HepG2 (cell line): ENCODE data around the gene PLCG1. TPM values are rescaled to one million over a fixed set of nuclear protein-coding genes. Genes with fewer than 3 reads are reported as not detected.
A peak's percentile ranks its signal among the peaks of the same experiment; 100 is the strongest.

Source experiments
- EEA1 ChIP-seq: sonication (generic); formaldehyde crosslinking; IDR thresholded peaks from 2 replicates; pipeline ENCODE4 v1.5.1; 2020; ENCODE audit warnings: mild to moderate bottlenecking, missing genetic modification reagents, borderline replicate concordance
- HMG20A ChIP-seq: IDR thresholded peaks from 2 replicates; pipeline ENCODE4 v1.6.1; 2016; ENCODE audit warnings: borderline replicate concordance
- JUNB ChIP-seq: sonication (generic); formaldehyde crosslinking; IDR thresholded peaks from 2 replicates; pipeline ENCODE4 v1.8.0; 2022; ENCODE audit warnings: missing genetic modification reagents, mild to moderate bottlenecking, borderline replicate concordance
- KLF16 ChIP-seq, 2 experiments: sonication (generic) in 1 of 2; formaldehyde crosslinking in 1 of 2; IDR thresholded peaks; 2 replicates each; pipeline versions ENCODE4 v1.6.1 to v1.8.0; 2016 to 2023; ENCODE audit warnings: missing genetic modification reagents in 2 of 2, missing compliant biosample characterization in 1 of 2
- NFIC ChIP-seq: IDR thresholded peaks from 2 replicates; pipeline ENCODE4 v1.6.1; 2012; ENCODE audit warnings: mild to moderate bottlenecking, low read length, inconsistent platforms
- PITX1 ChIP-seq: sonication (generic); formaldehyde crosslinking; IDR thresholded peaks from 2 replicates; pipeline ENCODE4 v1.5.1; 2020; ENCODE audit warnings: mild to moderate bottlenecking, missing genetic modification reagents
- POLR2AphosphoS5 ChIP-seq: IDR thresholded peaks from 2 replicates; pipeline ENCODE4 v1.6.1; 2012; ENCODE audit warnings: low read depth, low read length
- YY1 ChIP-seq: IDR thresholded peaks from 2 replicates; pipeline ENCODE4 v1.6.1; 2011; ENCODE audit warnings: low read length, low read depth, moderate library complexity, mild to moderate bottlenecking; ENCODE audit not compliant: insufficient read depth, insufficient replicate concordance
- ZNF12 ChIP-seq: sonication (generic); formaldehyde crosslinking; IDR thresholded peaks from 2 replicates; pipeline ENCODE4 v1.5.0; 2020; ENCODE audit warnings: missing genetic modification reagents
- polyA plus RNA-seq, 8 experiments: library from polyadenylated mRNA; depleted of rRNA in 3 of 8; stranded (reverse) in 7 of 8; unstranded in 1 of 8; fragments of >200 nt; fragmentation: Illumina TruSeq in 4 of 8; extraction: Trizol in 4 of 8; gene quantifications; 2 replicates each; pipeline versions ENCODE4 v1.2.1 to v1.2.3, GENCODE V29; 2011 to 2016; ENCODE audit warnings: low read depth in 4 of 8, missing spikeins in 1 of 8, mixed read lengths in 1 of 8; ENCODE audit not compliant: insufficient read depth in 1 of 8
- total RNA-seq, 5 experiments: library from RNA; depleted of rRNA; stranded (reverse); fragments of >200 nt; fragmentation: Illumina TruSeq; extraction: Trizol; gene quantifications; 2 replicates each; pipeline ENCODE4 v1.2.3, GENCODE V29; 2016; ENCODE audit warnings: low read depth in 1 of 5
- TF ChIP-seq, protein P1 (sequence below): IDR thresholded peaks from 2 replicates; pipeline ENCODE4 v1.6.1; 2016; ENCODE audit warnings: missing compliant biosample characterization, missing genetic modification reagents, borderline replicate concordance
- TF ChIP-seq, protein P2 (sequence below): IDR thresholded peaks from 2 replicates; pipeline ENCODE4 v1.6.1; 2016; ENCODE audit warnings: control low read depth
- TF ChIP-seq, protein P3 (sequence below): sonication (generic); formaldehyde crosslinking; IDR thresholded peaks from 2 replicates; pipeline ENCODE4 v1.9.0; 2022; ENCODE audit warnings: low read depth, missing genetic modification reagents
- TF ChIP-seq, protein P4 (sequence below): sonication (generic); formaldehyde crosslinking; conservative IDR thresholded peaks from 2 replicates; pipeline ENCODE4 v1.4.0; 2020; ENCODE audit warnings: missing genetic modification reagents
- TF ChIP-seq, protein P5 (sequence below): sonication (generic); formaldehyde crosslinking; IDR thresholded peaks from 2 replicates; pipeline ENCODE4 v1.4.0; 2020; ENCODE audit warnings: missing genetic modification reagents
- TF ChIP-seq, protein P6 (sequence below): sonication (generic); formaldehyde crosslinking; IDR thresholded peaks from 2 replicates; pipeline ENCODE4 v1.8.0; 2022; ENCODE audit warnings: mild to moderate bottlenecking, missing genetic modification reagents, moderate library complexity

Gene PLCG1
- total and polyA plus RNA-seq, 2 of the 13 experiments (the other 11 are each of a cell fraction or from before 2014, with no cell fraction given) = 85.3 to 158 TPM

DNA sequence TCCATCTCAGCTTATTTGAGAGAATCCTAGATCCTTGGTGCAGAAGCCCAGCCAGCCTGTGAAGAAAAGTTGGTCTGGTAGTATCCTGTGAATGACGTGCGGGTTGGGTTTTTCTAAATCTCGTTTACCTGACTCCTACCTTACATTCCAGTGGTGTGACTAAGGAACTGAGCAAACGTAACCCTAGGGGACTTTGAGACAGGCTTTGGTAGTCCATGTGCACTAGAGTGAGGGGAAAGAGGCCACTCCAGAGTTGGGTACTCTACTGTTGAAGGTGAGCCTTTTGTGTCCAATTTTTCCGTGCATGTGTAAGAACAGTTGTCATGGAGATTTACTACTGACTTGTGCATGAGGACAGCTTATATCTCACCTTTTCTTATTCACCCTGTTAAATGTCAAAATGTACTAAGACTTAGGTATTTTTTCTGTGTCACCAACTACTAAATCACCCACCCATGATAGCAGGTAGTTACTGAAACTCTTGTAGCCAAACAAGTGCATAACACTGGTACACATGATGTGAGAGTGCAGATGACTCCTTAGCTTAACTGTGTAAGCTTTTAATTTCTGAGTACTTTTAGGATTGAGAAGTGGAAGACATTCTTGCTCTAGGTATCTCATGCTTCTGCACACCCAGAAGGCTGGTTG, 26.3 kb upstream of the PLCG1 start (continued):
- TF ChIP-seq, protein P1, sequence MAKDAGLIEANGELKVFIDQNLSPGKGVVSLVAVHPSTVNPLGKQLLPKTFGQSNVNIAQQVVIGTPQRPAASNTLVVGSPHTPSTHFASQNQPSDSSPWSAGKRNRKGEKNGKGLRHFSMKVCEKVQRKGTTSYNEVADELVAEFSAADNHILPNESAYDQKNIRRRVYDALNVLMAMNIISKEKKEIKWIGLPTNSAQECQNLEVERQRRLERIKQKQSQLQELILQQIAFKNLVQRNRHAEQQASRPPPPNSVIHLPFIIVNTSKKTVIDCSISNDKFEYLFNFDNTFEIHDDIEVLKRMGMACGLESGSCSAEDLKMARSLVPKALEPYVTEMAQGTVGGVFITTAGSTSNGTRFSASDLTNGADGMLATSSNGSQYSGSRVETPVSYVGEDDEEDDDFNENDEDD (CRISPR knock-in tag) = 0 out of 2 replicates have a peak, but pooled peaks have one; percentile 32
- TF ChIP-seq, protein P2, sequence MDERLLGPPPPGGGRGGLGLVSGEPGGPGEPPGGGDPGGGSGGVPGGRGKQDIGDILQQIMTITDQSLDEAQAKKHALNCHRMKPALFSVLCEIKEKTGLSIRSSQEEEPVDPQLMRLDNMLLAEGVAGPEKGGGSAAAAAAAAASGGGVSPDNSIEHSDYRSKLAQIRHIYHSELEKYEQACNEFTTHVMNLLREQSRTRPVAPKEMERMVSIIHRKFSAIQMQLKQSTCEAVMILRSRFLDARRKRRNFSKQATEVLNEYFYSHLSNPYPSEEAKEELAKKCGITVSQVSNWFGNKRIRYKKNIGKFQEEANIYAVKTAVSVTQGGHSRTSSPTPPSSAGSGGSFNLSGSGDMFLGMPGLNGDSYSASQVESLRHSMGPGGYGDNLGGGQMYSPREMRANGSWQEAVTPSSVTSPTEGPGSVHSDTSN = no peak
- TF ChIP-seq ZNF12 (CRISPR knock-in tag) (no peak), NFIC (no peak), JUNB (CRISPR knock-in tag) (peak; percentile 82; the same call in 1 of the 2 replicates), HMG20A (CRISPR knock-in tag) (no peak), POLR2AphosphoS5 (no peak), KLF16 (CRISPR knock-in tag; IDR thresholded peaks at IDR 0.05) (no peak), YY1 (no peak), EEA1 (CRISPR knock-in tag) (no peak), PITX1 (CRISPR knock-in tag) (0 out of 2 replicates have a peak, but pooled peaks have one; percentile 53)
- TF ChIP-seq, protein P3, sequence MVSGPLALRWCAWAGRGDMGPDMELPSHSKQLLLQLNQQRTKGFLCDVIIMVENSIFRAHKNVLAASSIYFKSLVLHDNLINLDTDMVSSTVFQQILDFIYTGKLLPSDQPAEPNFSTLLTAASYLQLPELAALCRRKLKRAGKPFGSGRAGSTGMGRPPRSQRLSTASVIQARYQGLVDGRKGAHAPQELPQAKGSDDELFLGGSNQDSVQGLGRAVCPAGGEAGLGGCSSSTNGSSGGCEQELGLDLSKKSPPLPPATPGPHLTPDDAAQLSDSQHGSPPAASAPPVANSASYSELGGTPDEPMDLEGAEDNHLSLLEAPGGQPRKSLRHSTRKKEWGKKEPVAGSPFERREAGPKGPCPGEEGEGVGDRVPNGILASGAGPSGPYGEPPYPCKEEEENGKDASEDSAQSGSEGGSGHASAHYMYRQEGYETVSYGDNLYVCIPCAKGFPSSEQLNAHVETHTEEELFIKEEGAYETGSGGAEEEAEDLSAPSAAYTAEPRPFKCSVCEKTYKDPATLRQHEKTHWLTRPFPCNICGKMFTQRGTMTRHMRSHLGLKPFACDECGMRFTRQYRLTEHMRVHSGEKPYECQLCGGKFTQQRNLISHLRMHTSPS (CRISPR knock-in tag) = no peak
- TF ChIP-seq, protein P4, sequence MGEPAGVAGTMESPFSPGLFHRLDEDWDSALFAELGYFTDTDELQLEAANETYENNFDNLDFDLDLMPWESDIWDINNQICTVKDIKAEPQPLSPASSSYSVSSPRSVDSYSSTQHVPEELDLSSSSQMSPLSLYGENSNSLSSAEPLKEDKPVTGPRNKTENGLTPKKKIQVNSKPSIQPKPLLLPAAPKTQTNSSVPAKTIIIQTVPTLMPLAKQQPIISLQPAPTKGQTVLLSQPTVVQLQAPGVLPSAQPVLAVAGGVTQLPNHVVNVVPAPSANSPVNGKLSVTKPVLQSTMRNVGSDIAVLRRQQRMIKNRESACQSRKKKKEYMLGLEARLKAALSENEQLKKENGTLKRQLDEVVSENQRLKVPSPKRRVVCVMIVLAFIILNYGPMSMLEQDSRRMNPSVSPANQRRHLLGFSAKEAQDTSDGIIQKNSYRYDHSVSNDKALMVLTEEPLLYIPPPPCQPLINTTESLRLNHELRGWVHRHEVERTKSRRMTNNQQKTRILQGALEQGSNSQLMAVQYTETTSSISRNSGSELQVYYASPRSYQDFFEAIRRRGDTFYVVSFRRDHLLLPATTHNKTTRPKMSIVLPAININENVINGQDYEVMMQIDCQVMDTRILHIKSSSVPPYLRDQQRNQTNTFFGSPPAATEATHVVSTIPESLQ (CRISPR knock-in tag) = no peak
- TF ChIP-seq, protein P5, sequence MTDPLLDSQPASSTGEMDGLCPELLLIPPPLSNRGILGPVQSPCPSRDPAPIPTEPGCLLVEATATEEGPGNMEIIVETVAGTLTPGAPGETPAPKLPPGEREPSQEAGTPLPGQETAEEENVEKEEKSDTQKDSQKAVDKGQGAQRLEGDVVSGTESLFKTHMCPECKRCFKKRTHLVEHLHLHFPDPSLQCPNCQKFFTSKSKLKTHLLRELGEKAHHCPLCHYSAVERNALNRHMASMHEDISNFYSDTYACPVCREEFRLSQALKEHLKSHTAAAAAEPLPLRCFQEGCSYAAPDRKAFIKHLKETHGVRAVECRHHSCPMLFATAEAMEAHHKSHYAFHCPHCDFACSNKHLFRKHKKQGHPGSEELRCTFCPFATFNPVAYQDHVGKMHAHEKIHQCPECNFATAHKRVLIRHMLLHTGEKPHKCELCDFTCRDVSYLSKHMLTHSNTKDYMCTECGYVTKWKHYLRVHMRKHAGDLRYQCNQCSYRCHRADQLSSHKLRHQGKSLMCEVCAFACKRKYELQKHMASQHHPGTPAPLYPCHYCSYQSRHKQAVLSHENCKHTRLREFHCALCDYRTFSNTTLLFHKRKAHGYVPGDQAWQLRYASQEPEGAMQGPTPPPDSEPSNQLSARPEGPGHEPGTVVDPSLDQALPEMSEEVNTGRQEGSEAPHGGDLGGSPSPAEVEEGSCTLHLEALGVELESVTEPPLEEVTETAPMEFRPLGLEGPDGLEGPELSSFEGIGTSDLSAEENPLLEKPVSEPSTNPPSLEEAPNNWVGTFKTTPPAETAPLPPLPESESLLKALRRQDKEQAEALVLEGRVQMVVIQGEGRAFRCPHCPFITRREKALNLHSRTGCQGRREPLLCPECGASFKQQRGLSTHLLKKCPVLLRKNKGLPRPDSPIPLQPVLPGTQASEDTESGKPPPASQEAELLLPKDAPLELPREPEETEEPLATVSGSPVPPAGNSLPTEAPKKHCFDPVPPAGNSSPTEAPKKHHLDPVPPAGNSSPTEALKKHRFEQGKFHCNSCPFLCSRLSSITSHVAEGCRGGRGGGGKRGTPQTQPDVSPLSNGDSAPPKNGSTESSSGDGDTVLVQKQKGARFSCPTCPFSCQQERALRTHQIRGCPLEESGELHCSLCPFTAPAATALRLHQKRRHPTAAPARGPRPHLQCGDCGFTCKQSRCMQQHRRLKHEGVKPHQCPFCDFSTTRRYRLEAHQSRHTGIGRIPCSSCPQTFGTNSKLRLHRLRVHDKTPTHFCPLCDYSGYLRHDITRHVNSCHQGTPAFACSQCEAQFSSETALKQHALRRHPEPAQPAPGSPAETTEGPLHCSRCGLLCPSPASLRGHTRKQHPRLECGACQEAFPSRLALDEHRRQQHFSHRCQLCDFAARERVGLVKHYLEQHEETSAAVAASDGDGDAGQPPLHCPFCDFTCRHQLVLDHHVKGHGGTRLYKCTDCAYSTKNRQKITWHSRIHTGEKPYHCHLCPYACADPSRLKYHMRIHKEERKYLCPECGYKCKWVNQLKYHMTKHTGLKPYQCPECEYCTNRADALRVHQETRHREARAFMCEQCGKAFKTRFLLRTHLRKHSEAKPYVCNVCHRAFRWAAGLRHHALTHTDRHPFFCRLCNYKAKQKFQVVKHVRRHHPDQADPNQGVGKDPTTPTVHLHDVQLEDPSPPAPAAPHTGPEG = no peak
- TF ChIP-seq, protein P6, sequence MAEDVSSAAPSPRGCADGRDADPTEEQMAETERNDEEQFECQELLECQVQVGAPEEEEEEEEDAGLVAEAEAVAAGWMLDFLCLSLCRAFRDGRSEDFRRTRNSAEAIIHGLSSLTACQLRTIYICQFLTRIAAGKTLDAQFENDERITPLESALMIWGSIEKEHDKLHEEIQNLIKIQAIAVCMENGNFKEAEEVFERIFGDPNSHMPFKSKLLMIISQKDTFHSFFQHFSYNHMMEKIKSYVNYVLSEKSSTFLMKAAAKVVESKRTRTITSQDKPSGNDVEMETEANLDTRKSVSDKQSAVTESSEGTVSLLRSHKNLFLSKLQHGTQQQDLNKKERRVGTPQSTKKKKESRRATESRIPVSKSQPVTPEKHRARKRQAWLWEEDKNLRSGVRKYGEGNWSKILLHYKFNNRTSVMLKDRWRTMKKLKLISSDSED = no peak
